ENCODE results near the gene LEUTX.

DNA sequence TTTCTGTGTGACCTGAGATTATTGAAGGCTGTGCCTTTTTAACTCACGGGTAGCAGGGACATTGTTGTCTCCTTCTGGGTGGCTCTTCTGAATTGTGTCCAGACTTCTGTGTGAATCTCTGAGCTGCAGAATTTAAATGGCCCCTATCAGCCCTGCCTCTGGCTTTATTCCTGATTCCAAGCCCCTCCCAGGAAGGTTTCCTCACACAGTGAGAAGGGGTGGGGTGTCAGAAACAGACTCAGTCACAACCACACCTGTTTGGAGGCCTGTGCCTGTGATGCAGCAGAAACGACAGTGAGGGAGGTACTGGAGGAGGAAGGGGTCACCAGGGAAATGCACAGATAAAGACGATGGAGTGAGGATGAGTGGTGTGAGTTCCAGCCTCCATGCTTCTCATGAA, 40.8 kb upstream of the LEUTX start, which contains the start of gene CLC:
- TF ChIP-seq, protein P1, sequence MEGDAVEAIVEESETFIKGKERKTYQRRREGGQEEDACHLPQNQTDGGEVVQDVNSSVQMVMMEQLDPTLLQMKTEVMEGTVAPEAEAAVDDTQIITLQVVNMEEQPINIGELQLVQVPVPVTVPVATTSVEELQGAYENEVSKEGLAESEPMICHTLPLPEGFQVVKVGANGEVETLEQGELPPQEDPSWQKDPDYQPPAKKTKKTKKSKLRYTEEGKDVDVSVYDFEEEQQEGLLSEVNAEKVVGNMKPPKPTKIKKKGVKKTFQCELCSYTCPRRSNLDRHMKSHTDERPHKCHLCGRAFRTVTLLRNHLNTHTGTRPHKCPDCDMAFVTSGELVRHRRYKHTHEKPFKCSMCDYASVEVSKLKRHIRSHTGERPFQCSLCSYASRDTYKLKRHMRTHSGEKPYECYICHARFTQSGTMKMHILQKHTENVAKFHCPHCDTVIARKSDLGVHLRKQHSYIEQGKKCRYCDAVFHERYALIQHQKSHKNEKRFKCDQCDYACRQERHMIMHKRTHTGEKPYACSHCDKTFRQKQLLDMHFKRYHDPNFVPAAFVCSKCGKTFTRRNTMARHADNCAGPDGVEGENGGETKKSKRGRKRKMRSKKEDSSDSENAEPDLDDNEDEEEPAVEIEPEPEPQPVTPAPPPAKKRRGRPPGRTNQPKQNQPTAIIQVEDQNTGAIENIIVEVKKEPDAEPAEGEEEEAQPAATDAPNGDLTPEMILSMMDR (IDR thresholded peaks at IDR 0.05), result no peak
- no peak for TF ChIP-seq POLR2AphosphoS5 (IDR thresholded peaks at IDR 0.05)
